ENCODE measurements around the gene SF3A2. TPM values are rescaled to one million over a fixed set of nuclear protein-coding genes. Genes with fewer than 3 reads are reported as not detected.

The SF3A2 gene
- total RNA-seq, 1 donor from 2014 or later = 39.7 TPM

DNA sequence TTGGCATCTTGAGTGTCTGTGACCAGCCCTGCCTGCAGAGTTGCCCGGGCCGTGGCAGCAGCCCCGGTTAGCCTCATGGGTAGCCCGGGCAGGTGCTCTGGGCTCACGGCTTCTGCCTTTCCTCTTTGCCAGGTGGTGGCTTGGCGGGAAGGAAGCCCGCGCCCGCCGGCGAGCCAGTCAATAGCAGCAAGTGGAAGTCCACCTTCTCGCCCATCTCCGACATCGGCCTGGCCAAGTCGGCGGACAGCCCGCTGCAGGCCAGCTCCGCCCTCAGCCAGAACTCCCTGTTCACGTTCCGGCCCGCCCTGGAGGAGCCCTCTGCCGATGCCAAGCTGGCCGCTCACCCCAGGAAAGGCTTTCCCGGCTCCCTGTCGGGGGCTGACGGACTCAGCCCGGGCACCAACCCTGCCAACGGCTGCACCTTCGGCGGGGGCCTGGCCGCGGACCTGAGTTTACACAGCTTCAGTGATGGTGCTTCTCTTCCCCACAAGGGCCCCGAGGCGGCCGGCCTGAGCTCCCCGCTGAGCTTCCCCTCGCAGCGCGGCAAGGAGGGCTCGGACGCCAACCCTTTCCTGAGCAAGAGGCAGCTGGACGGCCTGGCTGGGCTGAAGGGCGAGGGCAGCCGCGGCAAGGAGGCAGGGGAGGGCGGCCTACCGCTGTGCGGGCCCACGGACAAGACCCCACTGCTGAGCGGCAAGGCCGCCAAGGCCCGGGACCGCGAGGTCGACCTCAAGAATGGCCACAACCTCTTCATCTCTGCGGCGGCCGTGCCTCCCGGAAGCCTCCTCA lies 10.4 kb upstream of the SF3A2 start:
- no peak for DNase-seq (ENCODE audit: low spot score)

GRCh38 chr19:2226840-2227360 lies 9.7 kb upstream of the SF3A2 start:
- no peak for DNase-seq (ENCODE audit: low spot score)

DNA sequence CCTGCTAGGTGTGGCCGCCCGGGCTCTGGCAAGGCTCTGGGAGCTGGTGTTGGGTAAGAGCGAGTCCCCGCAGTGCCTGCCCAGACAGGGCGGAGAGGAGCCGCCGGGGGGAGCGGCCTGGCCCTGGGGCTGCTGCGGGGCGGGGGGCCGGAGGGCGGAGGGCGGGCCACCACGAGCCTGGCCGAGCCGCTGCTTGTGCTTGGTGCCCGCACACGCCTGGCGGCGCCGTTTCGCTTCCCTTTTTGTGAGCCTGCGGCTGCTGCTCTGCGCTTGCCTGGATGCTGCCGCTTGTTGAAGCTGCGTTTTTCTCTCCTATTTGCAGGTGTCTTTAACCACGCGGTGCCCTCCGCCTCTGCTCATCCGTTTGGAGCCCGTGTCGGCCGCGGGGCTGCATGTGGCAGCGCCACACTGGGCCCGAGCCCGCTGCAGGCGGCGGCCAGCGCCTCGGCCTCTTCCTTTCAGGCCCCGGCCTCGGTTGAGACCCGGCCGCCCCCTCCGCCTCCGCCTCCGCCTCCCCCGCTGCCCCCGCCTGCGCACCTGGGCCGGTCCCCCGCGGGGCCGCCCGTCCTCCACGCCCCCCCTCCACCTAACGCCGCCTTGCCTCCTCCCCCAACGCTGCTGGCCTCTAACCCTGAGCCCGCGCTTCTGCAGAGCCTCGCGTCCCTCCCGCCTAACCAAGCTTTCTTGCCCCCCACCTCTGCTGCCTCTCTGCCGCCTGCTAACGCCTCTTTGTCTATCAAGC lies 9.0 kb upstream of the SF3A2 start:
- DNase-seq (ENCODE audit: low spot score) = no peak

GRCh38 chr19:2228157-2229030 lies 8.2 kb upstream of the SF3A2 start:
- DNase-seq (ENCODE audit: low spot score) = no peak

- DNase-seq (ENCODE audit: low spot score) = no peak
Measured at GRCh38 chr19:2229103-2230032, 7.3 kb upstream of the SF3A2 start.

DNA sequence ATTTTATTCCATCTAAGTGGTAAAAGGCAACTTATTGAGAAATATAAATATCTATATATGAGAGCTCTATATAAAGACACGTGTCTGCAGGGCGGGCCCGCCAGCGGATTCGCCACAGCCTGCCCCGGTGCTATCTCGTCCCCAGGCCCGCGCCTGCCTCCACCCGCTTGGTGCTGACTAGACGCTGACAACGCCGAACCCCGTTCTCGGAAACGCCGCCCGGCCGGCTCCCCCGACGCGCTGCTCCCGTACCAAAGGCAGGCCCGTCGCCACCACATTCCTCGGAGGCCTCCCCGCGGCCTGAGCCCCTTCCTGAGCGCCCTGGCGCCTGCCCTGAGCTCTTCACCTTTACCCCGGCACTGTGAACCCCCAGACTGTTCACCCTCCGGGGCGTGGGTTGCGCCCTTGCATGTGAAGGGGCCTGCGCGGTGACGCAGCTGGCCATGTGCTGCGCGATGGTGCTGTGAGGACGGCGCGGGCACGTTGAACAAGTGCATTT lies 6.5 kb upstream of the SF3A2 start:
- no peak for DNase-seq (ENCODE audit: low spot score)

- DNase-seq (ENCODE audit: low spot score) = no peak
Measured at GRCh38 chr19:2230807-2231533, 5.7 kb upstream of the SF3A2 start.

- no peak for DNase-seq (ENCODE audit: low spot score)
Measured at GRCh38 chr19:2231621-2232221, 4.9 kb upstream of the SF3A2 start.

DNA sequence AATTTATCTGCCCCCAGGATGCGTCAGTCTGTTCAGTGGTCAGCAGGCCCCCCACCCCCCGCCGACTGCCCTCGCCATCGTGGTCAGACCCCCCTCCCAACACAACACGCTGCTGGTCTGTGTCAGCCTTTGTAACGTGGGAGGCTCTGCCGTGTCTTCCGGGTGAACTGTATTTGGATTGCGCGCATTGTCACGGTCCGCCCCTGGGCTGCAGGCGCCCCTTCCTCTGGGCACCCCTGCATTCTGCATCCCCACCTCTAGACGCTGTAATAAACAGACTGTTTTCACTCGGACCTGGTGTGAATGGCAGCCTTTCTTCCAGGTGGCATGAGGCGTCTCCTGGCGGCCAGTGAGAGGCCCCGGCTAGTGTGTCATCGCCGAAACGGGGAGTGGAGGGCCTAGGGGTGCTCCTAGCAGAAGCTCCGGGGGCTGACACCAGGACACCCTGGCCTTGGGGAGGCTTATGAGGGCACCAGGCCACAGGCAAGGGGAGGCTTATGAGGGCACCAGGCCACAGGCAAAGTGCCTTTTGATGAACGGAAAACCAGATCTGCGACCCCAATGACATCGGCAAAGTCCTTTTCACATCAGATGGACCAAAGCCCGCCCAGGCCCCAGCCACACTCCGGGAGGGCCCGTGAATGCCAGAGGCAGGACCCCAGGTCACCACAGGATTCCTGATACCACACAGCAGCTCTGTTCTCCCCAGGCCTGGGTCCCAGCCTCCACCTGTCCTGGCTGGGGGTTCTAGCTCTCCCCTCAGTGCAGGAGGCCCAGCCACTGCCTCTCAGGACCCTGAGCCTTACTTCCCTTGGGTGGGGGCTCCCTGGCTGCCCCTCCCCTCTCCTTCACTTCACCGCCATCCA lies 4.1 kb upstream of the SF3A2 start:
- DNase-seq (ENCODE audit: low spot score) = no peak

DNA sequence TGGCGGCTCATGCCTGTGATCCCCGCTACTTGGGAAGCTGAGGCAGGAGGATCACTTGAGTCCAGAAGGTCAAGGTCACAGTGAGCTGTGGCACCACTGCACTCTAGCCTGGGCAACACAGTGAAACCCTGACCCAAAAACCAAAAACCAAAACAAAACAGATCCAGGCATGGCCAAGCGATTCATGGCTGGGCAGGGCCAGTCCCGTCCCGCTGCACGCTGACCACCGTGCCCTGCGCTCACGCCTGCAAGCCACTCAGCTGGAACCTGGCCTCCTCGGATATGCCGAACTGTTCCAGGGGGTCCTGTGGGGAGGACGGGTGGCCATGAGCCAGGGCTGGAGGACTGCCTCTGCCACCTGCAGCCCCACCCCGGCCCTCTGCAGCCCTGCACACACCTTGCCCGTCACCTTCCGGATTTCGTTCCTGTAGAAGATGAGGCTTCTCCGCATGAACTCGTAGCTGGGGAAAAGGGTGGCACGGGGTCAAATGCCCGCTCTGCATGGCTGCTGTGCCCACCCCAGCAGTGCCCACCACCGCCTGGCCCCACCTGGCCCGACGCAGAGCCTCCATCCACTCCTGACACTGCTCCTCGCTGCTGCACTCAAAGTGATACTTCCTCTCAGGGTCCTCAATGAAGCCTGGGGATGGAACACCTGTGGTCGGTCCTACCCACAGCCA lies 2.9 kb upstream of the SF3A2 start:
- no peak for DNase-seq (ENCODE audit: low spot score)

DNA sequence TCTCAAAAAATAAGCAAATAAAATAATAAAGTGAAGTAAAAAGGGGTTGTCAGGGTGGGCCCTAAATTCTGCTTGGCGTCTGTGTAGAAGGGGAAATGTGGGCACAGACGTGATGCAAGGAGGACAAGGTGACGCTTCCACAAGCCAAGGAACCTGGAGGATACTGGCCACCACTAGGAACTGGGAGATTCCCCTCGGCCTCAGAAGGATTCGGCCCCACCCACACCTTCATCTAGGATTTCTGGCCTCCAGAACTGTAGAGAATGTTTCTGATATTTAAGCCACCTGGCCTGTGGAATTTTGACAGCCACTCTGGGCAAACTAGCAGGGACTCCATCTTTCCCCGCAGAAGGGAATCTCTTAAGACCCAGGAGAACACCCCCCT lies 1.6 kb upstream of the SF3A2 start:
- no peak for DNase-seq (ENCODE audit: low spot score)

DNA sequence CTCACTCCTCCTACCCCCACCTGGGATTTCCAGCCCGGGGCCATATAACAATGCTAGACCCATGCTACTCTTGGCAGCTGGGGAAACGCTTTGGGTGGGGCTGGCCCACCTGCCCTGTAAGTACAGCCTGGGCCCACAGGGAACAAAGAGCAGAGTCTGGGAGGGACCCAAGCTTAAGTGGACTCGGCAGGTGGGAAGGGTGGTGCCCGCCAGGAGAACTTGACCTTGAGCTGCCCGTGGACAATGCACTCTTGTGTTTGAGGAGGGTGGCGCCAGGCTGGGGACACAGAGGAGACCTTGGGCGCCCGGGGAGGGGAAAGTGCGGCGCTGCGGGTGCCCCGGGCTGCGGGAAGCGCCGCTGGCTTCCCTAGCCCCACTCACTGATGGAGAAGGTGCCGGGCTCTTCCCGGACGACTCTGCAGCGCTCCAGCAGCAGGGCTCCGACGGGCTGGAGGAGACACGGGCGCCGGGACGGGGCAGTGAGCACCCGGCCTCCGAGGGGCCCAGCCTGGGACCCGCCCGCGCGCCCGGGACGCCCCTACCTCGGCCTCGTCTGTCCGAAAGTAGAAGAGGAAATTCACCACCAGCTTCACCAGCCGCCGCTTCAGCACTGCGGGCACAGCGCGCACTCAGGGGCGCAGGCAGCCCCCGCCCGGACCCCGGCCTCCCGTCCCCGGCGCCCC lies 1.1 kb upstream of the SF3A2 start:
- DNase-seq (ENCODE audit: low spot score) = no peak

GRCh38 chr19:2236064-2236313 lies 635 bp upstream of the SF3A2 start:
- DNase-seq (ENCODE audit: low spot score) = no peak

DNA sequence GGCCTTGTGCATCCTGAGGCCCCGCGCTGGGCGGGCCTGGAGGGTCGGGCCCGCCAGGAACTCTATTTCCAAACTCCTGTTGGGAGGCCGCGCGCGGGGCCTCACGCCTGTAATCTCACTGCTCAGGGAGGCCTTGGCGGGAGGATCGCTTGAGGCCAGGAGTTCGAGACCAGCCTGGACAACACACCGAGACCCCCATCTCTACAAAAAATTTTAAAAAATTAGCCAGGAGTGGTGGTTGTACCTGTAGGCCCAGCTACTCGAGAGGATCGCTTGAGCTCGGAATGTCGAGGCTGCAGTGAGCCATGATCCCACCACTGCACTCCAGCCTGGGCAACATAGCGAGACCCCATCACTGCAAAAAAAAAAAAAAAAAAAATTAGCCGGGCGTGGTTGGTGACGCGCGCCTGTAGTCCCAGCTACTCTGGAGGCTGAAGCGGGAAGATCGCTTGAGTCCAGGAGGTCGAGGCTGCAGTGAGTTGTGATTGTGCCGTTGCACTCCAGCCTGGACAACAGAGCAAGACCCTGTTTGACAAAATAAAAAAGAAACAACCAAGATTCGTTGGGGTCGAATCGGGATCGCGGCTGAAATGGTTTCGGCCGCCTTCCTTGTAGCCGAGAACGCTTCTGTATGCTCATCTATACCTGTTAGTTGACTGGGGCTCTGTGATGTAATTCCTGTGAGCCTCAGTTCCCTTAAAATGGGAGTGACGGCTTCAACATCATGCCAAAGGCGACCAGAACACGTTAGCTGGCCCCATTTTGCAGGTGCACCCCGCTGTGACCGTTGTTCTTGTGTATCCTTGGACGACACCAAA lies 636 bp downstream of the SF3A2 start:
- DNase-seq (ENCODE audit: low spot score) = no peak

GRCh38 chr19:2237869-2238153 lies 1.2 kb downstream of the SF3A2 start:
- no peak for DNase-seq (ENCODE audit: low spot score)

- DNase-seq (ENCODE audit: low spot score) = no peak
Measured at GRCh38 chr19:2239173-2239572, 2.5 kb downstream of the SF3A2 start.

All from umbilical cord (tissue), 2 donors.